T-helper 2 cell (primary cell): ENCODE data around the gene CTDSP2.
"Not testable (repeated sequence)": the region's sequence is repeated elsewhere in the genome, so short reads cannot be mapped to it uniquely, and the experiment has no call there.

Experiments
- DNase-seq, 5 experiments: peaks; one replicate each; pipeline versions ENCODE4 v3.0.0 to v3.0.0-alpha.2; 2012 to 2022
- total RNA-seq, 2 donors: gene quantifications; one replicate each; lab custom pipeline; 2026; lab: John Stamatoyannopoulos, UW

CTDSP2 gene
- 86.0 to 114 reads per million in 2 donors for total RNA-seq

DNA sequence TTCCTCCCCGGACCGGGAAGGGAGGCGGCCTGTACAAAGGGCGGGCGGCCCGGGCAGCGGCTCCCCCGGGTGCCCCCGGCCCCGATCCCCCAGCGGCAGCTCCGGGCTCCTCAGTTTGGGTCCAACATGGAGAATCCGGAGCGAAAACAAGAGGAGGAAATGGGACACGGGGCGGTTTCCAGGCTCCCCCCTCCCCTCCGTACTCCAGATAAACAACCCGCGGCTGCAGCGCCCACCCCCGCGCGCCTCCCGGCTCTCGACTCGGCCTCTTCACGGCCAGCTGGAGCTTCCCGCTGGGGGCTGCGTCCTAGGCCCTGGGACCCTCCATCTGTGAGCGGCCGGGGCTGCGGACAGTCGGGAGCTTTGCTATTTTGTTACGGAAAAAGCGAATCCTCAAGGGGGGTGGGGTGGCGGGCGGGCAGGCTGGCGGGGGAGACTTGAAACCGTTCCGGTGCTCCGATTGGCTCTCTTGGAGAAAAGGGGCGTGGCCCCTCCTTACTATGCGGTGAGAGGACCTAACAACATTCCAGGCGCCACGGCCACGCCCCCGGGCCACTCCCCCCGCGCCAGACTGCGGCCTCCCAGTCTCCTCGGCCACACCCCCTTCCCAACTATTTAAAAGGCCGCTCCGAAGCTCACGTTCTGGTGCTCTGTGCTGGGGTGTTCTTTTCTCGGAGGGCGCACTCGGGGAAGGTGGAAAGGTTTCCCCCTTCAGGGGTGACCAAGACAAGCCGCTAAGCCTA lies at the start of gene CTDSP2:
TSS of gene CTDSP2 (minus strand) at position 153 of the 743 bp plus-strand sequence. CDS start 294 bp downstream, outside the sequence.
- peak; percentile 74 to 90 (median 83) for DNase-seq

DNA sequence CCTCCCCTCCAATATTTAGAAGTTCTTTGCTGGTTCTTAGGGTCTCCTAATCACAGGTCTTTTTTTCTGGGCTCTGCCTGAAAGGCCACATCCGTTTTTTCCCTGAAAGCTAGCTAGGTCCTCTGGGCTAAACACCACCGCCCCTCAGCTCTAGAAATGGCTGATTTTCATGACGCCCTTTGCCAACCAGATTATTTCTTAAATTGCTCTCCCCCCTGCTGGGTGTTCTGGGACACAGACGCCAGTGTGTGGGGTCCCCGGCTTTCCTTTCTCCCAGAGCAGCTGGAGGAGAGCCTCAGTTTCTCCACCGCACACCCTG lies 49.5 kb upstream of the CTDSP2 start:
- no peak for DNase-seq

GRCh38 chr12:57895389-57896114 lies 49.0 kb upstream of the CTDSP2 start:
- no peak for DNase-seq

DNA sequence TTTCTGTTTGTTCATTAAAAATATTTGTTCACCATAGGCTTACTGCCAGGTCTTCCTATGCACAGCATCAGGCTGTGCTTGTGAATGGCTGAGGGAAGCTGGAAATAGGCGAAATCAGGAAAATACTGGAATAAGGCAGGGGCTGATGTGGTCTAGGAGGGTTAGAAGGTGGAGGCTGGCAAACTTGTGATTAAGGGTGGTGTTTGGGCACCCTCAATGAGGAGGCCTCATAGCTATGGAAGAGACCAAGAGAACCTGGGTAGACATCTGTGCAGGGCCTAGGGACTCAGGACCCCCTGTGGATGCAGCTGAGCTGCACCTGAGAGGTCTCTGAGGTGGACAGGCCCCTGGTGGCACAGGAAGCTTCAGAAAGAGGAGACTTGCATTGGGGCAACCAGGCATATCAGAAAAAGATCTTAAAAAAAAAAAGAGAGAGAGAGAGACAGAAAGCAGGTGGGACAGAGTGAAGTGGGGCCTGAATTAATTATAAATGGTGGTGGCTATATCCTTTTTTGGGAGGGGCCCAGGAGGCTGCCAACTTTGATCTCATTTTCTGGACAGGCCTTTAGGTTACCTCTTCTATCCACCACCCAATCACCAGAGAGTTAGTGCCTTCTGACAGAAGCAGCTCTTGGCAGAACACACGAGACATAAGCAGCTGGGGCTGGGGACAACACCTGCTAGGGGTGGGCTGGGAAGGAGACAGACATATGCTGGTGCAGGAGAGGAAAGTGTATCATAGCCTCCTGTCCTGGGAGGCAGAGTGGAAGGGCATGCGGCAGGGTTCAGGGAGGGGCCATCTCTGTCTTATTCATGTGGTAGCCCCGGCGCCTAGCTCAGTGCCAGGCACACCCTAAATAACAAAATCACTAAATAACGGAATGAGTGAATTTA lies 48.1 kb upstream of the CTDSP2 start:
- DNase-seq, result no peak

DNA sequence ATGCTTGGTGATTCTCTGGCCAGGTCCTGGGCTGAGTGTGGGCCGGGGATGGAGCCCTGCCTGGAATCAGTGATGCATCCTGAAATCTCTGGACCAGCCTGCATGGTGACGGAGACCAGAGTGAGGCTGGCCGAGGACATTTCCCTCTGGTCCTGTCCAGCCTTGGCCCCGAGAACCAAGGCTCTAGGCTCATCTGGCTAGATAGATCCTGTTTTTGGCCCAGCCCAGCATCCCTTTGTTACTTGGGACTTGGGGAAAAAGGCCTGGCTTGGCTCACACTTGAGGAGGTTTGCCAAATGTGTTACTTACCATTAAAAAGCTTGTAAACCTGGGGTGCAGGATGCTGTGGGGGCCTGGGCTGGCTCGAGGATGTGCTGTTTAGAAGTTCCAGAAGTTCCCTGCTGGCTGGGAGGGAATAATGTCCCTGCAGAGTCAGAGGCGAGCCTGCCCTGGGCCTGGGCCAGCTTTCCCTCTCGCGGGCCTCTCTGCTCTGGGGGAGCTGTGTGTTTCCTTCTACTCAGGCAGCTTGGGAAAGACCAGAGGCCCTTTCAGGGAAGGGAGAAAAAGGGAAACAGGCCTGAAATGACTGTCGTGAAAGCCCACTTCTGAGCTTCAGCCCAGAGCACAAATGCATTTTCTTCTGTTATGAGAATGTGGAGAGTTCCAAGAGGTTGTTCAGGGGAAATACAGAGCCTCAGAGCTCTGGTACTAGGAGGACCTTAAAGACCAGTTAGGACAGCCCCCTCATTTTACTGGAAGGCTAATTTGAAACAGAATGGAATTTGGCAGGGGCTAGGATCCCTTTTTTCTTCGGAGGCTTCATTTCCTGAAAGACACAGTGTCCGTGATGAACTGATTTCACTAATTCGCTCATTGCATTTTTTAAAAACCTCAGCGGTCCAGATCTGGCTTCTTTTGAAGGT lies 47.2 kb upstream of the CTDSP2 start:
- DNase-seq, result no peak

DNA sequence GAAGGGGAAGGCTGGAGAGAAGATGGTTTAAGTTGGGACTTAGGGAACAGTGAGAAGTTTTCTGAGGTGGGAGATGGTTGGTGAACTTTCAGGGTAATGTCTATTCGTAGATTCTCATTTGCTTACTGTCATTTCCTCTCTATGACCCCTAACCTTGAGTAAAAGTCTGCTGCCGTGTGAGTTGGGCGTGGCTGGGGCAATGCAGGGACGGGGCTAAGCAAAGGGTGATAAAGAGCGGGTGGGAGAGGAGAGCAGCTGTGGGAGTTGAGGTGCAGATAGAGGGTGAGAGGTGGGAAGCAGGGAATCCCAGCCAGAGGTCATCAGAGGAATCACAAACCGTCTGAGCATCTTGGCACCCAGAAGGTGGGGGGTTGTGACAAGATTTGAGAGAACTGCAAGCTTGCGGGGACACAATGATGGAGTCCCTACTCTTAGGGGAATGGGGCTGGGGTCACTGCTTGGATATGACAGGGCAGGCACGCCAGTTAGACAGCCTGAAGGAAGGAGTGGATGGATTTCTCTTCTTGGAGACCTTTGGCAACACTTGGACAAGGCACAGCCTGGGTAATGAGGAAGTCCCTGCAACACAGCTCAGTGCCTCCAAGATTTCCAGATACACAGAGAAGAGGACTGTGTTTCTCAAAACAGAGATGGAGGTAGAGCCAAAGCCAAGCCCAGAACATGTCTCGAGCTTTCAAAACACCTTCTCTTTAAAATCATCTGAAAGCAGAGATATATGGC lies 45.9 kb upstream of the CTDSP2 start:
- DNase-seq, result no peak

GRCh38 chr12:57891542-57892228 lies 45.2 kb upstream of the CTDSP2 start:
- no peak for DNase-seq

DNA sequence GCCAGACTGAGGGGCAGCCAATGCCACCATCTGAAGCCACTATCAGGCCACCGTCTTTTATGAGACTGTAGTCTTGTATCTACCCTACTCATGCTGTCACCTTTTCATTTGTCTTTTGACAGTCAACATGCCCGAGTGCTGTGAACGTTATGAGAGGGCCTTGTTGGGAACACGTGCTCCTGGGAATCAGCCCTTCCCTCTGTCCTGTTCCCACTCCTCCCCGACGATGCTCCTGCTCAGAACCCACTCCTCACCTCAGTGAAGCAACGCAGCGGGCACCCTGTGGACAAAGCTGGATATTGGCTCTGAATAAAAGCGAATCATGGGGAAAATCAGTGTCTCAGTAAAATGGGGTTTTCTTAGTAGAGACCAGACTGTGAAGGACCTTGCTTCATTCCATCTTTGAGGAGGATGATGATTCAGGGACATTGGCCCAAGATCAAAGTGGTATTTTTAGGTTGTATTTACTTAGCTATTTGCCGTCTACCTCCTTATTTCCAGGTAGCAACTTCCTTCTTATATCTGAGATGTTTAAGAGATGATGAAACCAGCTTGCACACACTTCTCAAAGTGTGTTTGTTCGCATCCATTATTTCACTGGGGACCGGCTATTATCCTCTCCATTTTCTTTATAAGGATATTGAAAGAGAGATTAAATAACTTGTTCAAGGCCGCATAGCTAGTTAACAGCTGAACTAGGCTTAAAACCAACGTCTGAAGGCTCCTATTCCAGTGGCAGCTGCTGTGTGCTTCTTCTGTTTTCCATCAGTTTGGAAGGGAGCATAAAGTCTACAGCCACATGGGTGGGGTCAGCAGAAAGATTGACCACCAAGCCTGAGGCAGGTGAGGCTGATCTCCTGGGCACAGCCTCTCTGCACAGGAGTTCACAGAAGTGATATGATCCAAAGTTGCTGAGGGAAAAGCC lies 43.9 kb upstream of the CTDSP2 start:
- DNase-seq, result no peak

GRCh38 chr12:57889500-57889989 lies 43.0 kb upstream of the CTDSP2 start:
- no peak for DNase-seq

- DNase-seq, result peak in 1 of 5 experiments; percentile 45
These were observed 42.1 kb upstream of the CTDSP2 start for GRCh38 chr12:57888409-57889157.

GRCh38 chr12:57887631-57888408 lies 41.3 kb upstream of the CTDSP2 start:
- DNase-seq, result no peak

DNA sequence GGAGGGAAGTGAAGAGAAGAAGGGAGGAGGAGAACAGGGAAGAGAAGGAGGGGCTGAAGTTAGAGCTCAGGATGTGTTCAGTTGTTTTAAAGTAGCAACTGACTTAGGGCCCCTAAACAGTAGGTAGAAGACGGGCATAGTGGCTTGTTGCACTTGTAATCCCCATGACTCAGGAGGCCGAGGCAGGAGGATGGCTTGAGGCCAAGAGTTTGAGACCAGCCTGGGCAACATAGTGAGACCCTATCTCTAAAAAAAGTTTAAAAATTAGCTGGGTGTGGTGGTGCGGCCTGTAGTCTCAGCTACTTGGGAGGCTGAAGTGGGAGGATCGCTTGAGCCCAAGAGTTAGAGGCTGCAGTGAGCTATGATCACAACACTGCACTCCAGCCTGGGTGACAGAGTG lies 40.4 kb upstream of the CTDSP2 start:
- not testable (repeated sequence) for DNase-seq

DNA sequence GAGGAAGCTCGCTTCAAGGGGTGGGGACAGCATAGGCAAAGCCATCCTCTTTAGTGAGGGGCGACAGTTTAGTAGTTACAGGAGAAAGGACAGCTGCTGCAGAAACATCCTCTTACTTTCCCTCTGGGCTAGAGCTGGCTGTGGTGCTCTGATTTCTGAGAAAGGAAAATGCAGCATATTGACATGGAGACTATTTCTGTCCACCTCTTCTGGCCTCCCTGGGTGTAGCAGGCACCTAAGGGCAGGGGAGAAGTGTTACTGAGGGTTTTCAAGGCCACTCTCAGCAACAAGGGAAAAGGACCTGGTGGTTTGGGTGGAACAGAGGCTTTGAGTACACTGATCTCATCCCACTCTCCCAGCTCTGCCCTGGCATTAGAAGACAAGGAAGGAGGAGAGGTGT lies 40.0 kb upstream of the CTDSP2 start:
- no peak for DNase-seq

GRCh38 chr12:57885207-57885606 lies 38.7 kb upstream of the CTDSP2 start:
- DNase-seq, result no peak

DNA sequence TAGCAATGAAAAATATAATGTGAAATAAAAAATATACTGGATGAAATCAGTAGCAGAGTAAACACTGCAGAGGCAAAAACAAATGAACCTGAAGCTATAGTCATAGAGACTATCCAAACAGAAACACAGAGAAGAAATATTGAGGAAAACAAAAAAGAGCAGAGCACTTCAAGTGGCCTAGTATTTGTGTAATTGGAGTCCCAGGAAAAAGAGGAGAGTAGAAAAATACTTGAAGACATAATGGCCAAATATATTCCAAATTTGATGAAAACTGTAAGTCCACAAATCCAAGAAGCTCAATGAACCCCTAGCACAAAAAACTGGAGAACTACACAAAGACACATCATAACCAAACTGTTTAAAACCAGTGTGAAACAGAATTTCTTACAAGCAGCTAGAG lies 37.2 kb upstream of the CTDSP2 start:
- no peak for DNase-seq

DNA sequence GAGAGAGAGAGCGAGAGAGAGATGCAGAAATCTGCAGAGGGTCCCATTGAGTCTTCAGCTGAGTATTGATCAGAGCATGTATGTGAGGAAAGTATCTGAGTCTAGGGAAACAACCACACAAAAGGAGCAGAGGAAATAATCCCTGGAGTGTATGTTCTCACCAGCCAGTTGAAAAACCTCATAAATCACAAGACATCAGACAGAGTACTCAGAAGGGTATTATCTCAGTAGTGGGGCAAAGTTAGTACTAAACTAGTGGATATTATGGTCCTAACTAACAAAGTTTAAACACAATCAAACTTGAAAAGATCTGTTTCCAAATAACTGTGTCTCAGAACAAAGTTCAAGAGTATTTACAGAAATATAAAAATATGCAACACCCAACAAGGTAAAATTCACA lies 36.5 kb upstream of the CTDSP2 start:
- no peak for DNase-seq

DNA sequence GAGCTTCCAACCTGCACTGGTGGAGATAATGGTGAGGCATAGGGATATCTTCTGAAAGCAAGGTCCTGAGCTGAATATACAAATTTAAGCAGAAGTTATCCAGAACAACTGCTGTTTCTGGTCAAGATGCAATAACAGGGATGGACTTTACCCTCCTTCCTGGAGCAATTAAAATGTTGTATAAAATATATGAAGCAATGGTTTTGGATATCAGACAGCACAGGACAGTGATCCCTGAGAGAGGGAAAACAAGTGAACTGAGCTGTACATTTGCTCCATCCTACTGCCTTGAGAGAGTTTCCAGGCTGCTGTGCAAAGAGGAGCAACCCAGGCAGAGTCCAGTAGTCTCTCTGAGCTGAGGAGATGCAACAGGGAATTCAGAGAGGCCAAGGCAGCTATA lies 36.0 kb upstream of the CTDSP2 start:
- no peak for DNase-seq

DNA sequence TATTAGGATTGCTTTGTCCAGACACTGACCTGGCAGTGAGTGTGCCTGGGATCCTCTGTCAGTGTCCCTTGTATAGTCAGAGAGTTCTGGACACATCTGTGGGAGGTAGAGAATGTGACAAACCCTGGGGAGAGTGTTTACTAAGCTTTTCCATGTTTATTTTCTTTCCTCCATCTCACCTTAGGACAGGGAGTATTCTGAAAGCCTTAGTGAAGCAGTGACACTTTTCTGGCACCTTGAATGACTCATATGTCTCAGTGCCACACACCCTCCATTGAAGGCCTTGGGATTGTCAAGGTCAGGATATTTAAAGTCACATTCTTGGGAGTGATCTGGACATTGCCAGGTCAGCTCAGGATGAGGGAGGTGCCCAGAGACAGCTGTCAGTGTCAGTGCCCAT lies 34.9 kb upstream of the CTDSP2 start:
- no peak for DNase-seq
